GM12892 (cell line): ENCODE measurements around the gene CD99L2.

Source experiments
- POLR2A ChIP-seq: IDR thresholded peaks from 2 replicates; pipeline ENCODE4 v1.6.1; 2011; ENCODE audit warnings: low read depth, low read length, control low read depth
- POLR2AphosphoS5 ChIP-seq: IDR thresholded peaks from 2 replicates; pipeline ENCODE4 v1.6.1; 2011; ENCODE audit warnings: low read depth, low read length, control low read depth

DNA sequence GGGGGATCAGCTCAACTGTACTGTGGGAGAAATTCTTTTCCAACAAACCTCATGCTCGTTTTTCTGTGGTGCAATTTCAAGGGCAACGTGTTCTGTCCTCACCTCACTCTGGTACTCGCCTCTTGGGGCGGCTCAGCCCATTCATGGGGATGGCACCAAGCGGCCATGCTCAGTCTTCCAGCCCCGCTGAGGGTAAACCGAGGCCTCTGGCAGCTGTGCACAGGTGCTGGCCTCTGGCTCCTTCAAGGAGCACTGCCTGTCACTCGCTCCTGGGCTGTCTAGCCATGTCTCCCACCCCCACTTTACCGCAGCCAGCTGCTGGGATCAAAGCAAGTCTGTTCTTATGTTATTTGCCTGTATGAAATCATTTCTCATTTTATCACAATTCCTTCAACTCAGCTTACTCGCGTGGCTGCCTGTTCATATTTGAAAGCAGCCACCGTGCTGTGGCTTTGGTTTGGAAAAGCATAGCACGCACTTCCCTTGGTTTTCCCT is 135.1 kb downstream of the CD99L2 start:
- no peak for TF ChIP-seq POLR2A
- TF ChIP-seq POLR2AphosphoS5, result no peak
